PFSK-1 (cell line): ENCODE measurements around the gene MYH7B.

ENCODE experiments used
- POLR2AphosphoS5 ChIP-seq: IDR thresholded peaks from 2 replicates; pipeline ENCODE4 v1.6.1; 2012; ENCODE audit warnings: low read depth, mild to moderate bottlenecking, control low read depth, low read length, moderate library complexity
- REST ChIP-seq, 2 experiments: IDR thresholded peaks; 2 replicates each; pipeline versions ENCODE4 v1.6.1 to v1.8.0; 2011 to 2012; ENCODE audit warnings: low read depth in 2 of 2, low read length in 2 of 2, control low read depth in 1 of 2, inconsistent platforms in 1 of 2, mild to moderate bottlenecking in 1 of 2, moderate library complexity in 1 of 2; ENCODE audit not compliant: insufficient read depth in 1 of 2

- no peak for TF ChIP-seq REST (IDR thresholded peaks at IDR 0.05; ENCODE audit: insufficient read depth in 1 of 2, low read depth in 2 of 2, low read length in 2 of 2)
- TF ChIP-seq POLR2AphosphoS5, result no peak
These were observed 34.0 kb downstream of the MYH7B start for GRCh38 chr20:34989670-34990069.
